Parathyroid adenoma (tissue), 2 donors: ENCODE results near the gene KLHL21.

Source experiments
- H2AFZ ChIP-seq: fragments of 300-600 bp; sonication (generic); one replicate; pipeline ENCODE4 v1.7.0; 2017; ENCODE audit warnings: antibody characterized with exemption, mild to moderate bottlenecking
- H3K27ac ChIP-seq: fragments of 300-600 bp; sonication (generic); one replicate; pipeline ENCODE4 v1.7.0; 2017
- H3K27me3 ChIP-seq: fragments of 300-600 bp; sonication (generic); one replicate; pipeline ENCODE4 v1.7.0; 2017; ENCODE audit warnings: low read length; ENCODE audit not compliant: control insufficient read depth, insufficient read depth
- H3K36me3 ChIP-seq: fragments of 300-600 bp; sonication (generic); one replicate; pipeline ENCODE4 v1.7.0; 2017; ENCODE audit warnings: low read length; ENCODE audit not compliant: control insufficient read depth, insufficient read depth
- H3K4me1 ChIP-seq: fragments of 300-600 bp; sonication (generic); one replicate; pipeline ENCODE4 v1.7.0; 2017; ENCODE audit warnings: control low read depth
- H3K4me2 ChIP-seq: fragments of 300-600 bp; sonication (generic); one replicate; pipeline ENCODE4 v1.7.0; 2017; ENCODE audit warnings: low read length
- H3K4me3 ChIP-seq: fragments of 300-600 bp; sonication (generic); one replicate; pipeline ENCODE4 v1.7.0; 2017; ENCODE audit warnings: low read depth, low read length
- H3K79me2 ChIP-seq: fragments of 300-600 bp; sonication (generic); one replicate; pipeline ENCODE4 v1.7.0; 2017; ENCODE audit warnings: control low read depth
- H3K9ac ChIP-seq: fragments of 300-600 bp; sonication (generic); one replicate; pipeline ENCODE4 v1.7.0; 2017; ENCODE audit warnings: mild to moderate bottlenecking
- H3K9me3 ChIP-seq: fragments of 300-600 bp; sonication (generic); one replicate; pipeline ENCODE4 v1.7.0; 2017; ENCODE audit warnings: low read length; ENCODE audit not compliant: control insufficient read depth
- CTCF ChIP-seq: fragments of 300-600 bp; sonication (generic); IDR thresholded peaks from one replicate; pipeline ENCODE4 v1.7.0; 2017; ENCODE audit warnings: antibody characterized with exemption, mild to moderate bottlenecking
- donor health status: primary hyperparathyroidism.

KLHL21 gene

GRCh38 chr1:6635161-6635909 lies 32.7 kb upstream of the KLHL21 start:
- H3K4me1 ChIP-seq: no peaks in the 10 kb centered on the region
- TF ChIP-seq CTCF: no peak
- no peaks in the 10 kb centered on the region for H3K9me3 ChIP-seq
- no peak overlapping the region for H2AFZ ChIP-seq
- H3K4me3 ChIP-seq: no peak overlapping the region
- no peak overlapping the region for H3K9ac ChIP-seq
- no peaks in the 10 kb centered on the region for H3K27me3 ChIP-seq
- H3K79me2 ChIP-seq: no peaks in the 10 kb centered on the region
- no peaks in the 10 kb centered on the region for H3K36me3 ChIP-seq
- no peak overlapping the region for H3K27ac ChIP-seq
- no peak overlapping the region for H3K4me2 ChIP-seq

- peak; percentile 40 for TF ChIP-seq CTCF
- no peaks in the 10 kb centered on the region for H3K9me3 ChIP-seq
- H3K4me1 ChIP-seq: no peaks in the 10 kb centered on the region
- H3K27me3 ChIP-seq: no peaks in the 10 kb centered on the region
- no peak overlapping the region for H3K27ac ChIP-seq
- no peak overlapping the region for H2AFZ ChIP-seq
- H3K9ac ChIP-seq: no peak overlapping the region
- H3K36me3 ChIP-seq: no peaks in the 10 kb centered on the region
- no peak overlapping the region for H3K4me3 ChIP-seq
- no peaks in the 10 kb centered on the region for H3K79me2 ChIP-seq
- H3K4me2 ChIP-seq: no peak overlapping the region
Observed at GRCh38 chr1:6634371-6635052, 31.8 kb upstream of the KLHL21 start.

- Histone ChIP-seq H3K4me3 (no peak overlapping the region), H3K36me3 (no peaks in the 10 kb centered on the region)
Observed at GRCh38 chr1:6632588-6633514, 30.2 kb upstream of the KLHL21 start.

GRCh38 chr1:6631058-6631457 lies 28.4 kb upstream of the KLHL21 start:
- H3K4me2 ChIP-seq: no peak overlapping the region
- no peaks in the 10 kb centered on the region for H3K4me1 ChIP-seq
- no peak overlapping the region for H3K27ac ChIP-seq
- no peak for TF ChIP-seq CTCF
- no peak overlapping the region for H2AFZ ChIP-seq
- no peak overlapping the region for H3K9ac ChIP-seq
- H3K4me3 ChIP-seq: no peak overlapping the region
- H3K27me3 ChIP-seq: no peaks in the 10 kb centered on the region
- peaks cover 20% of the 10 kb centered on the region for H3K79me2 ChIP-seq
- no peaks in the 10 kb centered on the region for H3K36me3 ChIP-seq
- H3K9me3 ChIP-seq: no peaks in the 10 kb centered on the region

More at GRCh38 chr1:6632588-6633514, 30.2 kb upstream of the KLHL21 start:
- no peak overlapping the region for H2AFZ ChIP-seq
- no peaks in the 10 kb centered on the region for H3K4me1 ChIP-seq
- TF ChIP-seq CTCF: no peak
- H3K79me2 ChIP-seq: peaks cover 2% of the 10 kb centered on the region
- H3K27ac ChIP-seq: no peak overlapping the region
- no peak overlapping the region for H3K4me2 ChIP-seq
- H3K9me3 ChIP-seq: no peaks in the 10 kb centered on the region
- no peak overlapping the region for H3K9ac ChIP-seq
- H3K27me3 ChIP-seq: no peaks in the 10 kb centered on the region
